Measurements from ENCODE around the gene AKAP5. TPM values are rescaled to one million over a fixed set of nuclear protein-coding genes. Genes with fewer than 3 reads are reported as not detected.

The AKAP5 gene
- total and polyA plus RNA-seq, 2 of the 13 experiments (the other 11 are each of a cell fraction or from before 2014, with no cell fraction given): 0.18 to 1.5 TPM

- TF ChIP-seq ZNF318 (CRISPR knock-in tag; IDR thresholded peaks at IDR 0.05): no peak
- TF ChIP-seq SNAPC5 (CRISPR knock-in tag; IDR thresholded peaks at IDR 0.05; ENCODE audit: borderline replicate concordance): no peak
- no peak for TF ChIP-seq NFRKB (IDR thresholded peaks at IDR 0.05)
- no peak for TF ChIP-seq NCOA2 (CRISPR knock-in tag; IDR thresholded peaks at IDR 0.05)
- TF ChIP-seq HOXA3 (CRISPR knock-in tag; IDR thresholded peaks at IDR 0.05): no peak
- 0 out of 2 replicates have a peak, but pooled peaks have one; percentile 19 for TF ChIP-seq ZNF281 (CRISPR knock-in tag; IDR thresholded peaks at IDR 0.05; ENCODE audit: borderline replicate concordance)
- no peak for TF ChIP-seq RBFOX2 (IDR thresholded peaks at IDR 0.05; ENCODE audit: low read depth, low read length)
- TF ChIP-seq ZNF577 (CRISPR knock-in tag; IDR thresholded peaks at IDR 0.05; ENCODE audit: borderline replicate concordance, low read depth): no peak
- no peak for TF ChIP-seq ZNF775 (CRISPR knock-in tag; IDR thresholded peaks at IDR 0.05; ENCODE audit: borderline replicate concordance)
- no peak for TF ChIP-seq ARID3A (IDR thresholded peaks at IDR 0.05; ENCODE audit: low read depth, low read length)
- TF ChIP-seq POLR2AphosphoS2 (IDR thresholded peaks at IDR 0.05; ENCODE audit: low read depth, low read length): no peak
- TF ChIP-seq NCOA5 (CRISPR knock-in tag; IDR thresholded peaks at IDR 0.05): no peak
- no peak for TF ChIP-seq ZNF737 (CRISPR knock-in tag; IDR thresholded peaks at IDR 0.05; ENCODE audit: borderline replicate concordance)
- TF ChIP-seq MXI1 (IDR thresholded peaks at IDR 0.05; ENCODE audit: borderline replicate concordance, low read depth, low read length): no peak
- TF ChIP-seq RXRB (CRISPR knock-in tag; IDR thresholded peaks at IDR 0.05; ENCODE audit: borderline replicate concordance): peak; percentile 23; the same call in 1 of the 2 replicates
- TF ChIP-seq DRAP1 (CRISPR knock-in tag; IDR thresholded peaks at IDR 0.05): 0 out of 2 replicates have a peak, but pooled peaks have one; percentile 15
These were observed 36.3 kb downstream of the AKAP5 start (continued) for GRCh38 chr14:64501411-64502171.

Measured in HepG2 (cell line).